ENCODE measurements around the gene SPRED3.

Gene SPRED3

DNA sequence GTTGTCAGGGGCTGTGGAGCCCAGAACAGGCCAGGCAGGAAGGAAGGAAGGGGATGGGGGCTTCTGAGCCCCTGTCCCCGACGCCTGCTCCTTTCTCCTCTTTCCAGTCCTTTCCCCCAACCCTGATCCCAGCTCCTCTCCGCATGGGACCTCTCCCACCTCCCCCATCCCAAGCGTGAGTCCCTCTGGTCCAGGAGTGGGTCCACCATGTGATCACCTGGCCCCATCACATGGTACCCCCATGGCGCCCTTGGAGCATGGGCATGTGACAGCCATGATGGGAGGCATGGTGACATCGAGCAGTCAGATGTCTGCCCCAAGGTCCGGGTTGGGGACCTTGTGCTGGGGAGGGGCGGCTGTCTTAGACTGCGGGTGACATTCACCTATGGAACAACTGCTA lies 54.2 kb downstream of the SPRED3 start:
- H3K4me1 ChIP-seq (ENCODE audit: insufficient read depth, low read length, poor library complexity, severe bottlenecking) = no peaks in the 10 kb centered on the region
- H3K9me2 ChIP-seq (replicated peaks; ENCODE audit: low read depth, low read length) = no peaks in the 10 kb centered on the region
- no peaks in the 10 kb centered on the region for H3K36me3 ChIP-seq (ENCODE audit: insufficient read depth, low read length)
- no peaks in the 10 kb centered on the region for H4K20me1 ChIP-seq (ENCODE audit: insufficient read depth, low read length, poor library complexity, severe bottlenecking)
- no peak overlapping the region for H3K4me2 ChIP-seq (ENCODE audit: low read depth, low read length, poor library complexity, severe bottlenecking)
- H3K4me3 ChIP-seq (ENCODE audit: low read length, poor library complexity, severe bottlenecking) = no peak overlapping the region
- no peaks in the 10 kb centered on the region for H3K9me3 ChIP-seq (ENCODE audit: insufficient read depth, low read depth, low read length)
- H2AFZ ChIP-seq (ENCODE audit: low read length) = no peak overlapping the region
- no peaks in the 10 kb centered on the region for H3F3A ChIP-seq (ENCODE audit: low read depth)
- no peak overlapping the region for H3K9ac ChIP-seq (ENCODE audit: low read depth, low read length, poor library complexity, severe bottlenecking)
- H3K27me3 ChIP-seq (ENCODE audit: insufficient read depth, low read length, poor library complexity, severe bottlenecking) = no peaks in the 10 kb centered on the region
- no peaks in the 10 kb centered on the region for H3K79me2 ChIP-seq (ENCODE audit: insufficient read depth, low read length)
- TF ChIP-seq, protein P1, sequence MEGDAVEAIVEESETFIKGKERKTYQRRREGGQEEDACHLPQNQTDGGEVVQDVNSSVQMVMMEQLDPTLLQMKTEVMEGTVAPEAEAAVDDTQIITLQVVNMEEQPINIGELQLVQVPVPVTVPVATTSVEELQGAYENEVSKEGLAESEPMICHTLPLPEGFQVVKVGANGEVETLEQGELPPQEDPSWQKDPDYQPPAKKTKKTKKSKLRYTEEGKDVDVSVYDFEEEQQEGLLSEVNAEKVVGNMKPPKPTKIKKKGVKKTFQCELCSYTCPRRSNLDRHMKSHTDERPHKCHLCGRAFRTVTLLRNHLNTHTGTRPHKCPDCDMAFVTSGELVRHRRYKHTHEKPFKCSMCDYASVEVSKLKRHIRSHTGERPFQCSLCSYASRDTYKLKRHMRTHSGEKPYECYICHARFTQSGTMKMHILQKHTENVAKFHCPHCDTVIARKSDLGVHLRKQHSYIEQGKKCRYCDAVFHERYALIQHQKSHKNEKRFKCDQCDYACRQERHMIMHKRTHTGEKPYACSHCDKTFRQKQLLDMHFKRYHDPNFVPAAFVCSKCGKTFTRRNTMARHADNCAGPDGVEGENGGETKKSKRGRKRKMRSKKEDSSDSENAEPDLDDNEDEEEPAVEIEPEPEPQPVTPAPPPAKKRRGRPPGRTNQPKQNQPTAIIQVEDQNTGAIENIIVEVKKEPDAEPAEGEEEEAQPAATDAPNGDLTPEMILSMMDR (conservative IDR thresholded peaks at IDR 0.05; ENCODE audit: low read length) = no peak
- no peak for TF ChIP-seq EZH2phosphoT487 (IDR thresholded peaks at IDR 0.05; ENCODE audit: borderline replicate concordance)

DNA sequence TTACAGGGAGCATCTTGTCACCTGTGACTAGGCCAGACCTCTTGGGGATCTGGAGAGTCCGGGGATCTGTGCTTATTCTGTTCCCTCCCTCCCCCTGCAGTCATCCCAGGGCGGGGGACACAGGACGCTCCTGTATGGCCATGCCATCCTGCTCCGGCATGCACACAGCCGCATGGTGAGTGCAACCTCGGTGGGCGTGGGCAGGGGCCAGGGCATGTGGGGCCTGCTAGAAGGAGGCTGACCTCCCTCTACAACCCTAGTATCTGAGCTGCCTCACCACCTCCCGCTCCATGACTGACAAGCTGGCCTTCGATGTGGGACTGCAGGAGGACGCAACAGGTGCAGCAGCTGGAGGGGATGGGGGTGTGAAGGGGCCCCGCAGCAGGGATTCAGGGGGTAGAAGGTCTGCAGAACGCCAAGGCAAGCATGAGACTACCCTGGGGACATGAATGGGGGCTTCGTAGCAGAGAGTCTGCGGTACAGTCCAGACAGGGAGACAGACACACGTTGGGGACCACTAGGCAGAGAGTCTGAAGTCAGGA lies 55.0 kb downstream of the SPRED3 start:
- TF ChIP-seq EZH2phosphoT487 (IDR thresholded peaks at IDR 0.05; ENCODE audit: borderline replicate concordance) = no peak

DNA sequence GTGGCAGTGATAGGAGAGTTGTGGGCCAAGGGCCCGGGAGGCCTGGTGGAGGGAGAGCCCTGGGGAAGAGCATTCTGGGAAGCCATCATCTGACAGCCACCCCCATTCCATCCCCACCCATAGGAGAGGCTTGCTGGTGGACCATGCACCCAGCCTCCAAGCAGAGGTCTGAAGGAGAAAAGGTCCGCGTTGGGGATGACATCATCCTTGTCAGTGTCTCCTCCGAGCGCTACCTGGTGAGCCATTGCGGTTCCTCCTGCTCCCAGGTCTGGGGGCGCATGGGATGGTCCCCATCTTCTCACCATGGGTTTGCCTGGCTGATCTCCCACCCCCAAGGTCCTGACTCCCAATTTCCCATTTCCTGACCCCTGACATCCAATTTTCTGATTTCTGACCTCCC lies 55.5 kb downstream of the SPRED3 start:
- TF ChIP-seq EZH2phosphoT487 (IDR thresholded peaks at IDR 0.05; ENCODE audit: borderline replicate concordance) = no peak
- TF ChIP-seq, protein P1 (conservative IDR thresholded peaks at IDR 0.05; ENCODE audit: low read length) = no peak
- Histone ChIP-seq H3K4me3 (ENCODE audit: low read length, poor library complexity, severe bottlenecking) (no peak overlapping the region), H3F3A (ENCODE audit: low read depth) (no peaks in the 10 kb centered on the region), H3K9me2 (replicated peaks; ENCODE audit: low read depth, low read length) (no peaks in the 10 kb centered on the region), H3K79me2 (ENCODE audit: insufficient read depth, low read length) (no peaks in the 10 kb centered on the region), H3K4me2 (ENCODE audit: low read depth, low read length, poor library complexity, severe bottlenecking) (no peak overlapping the region), H3K9ac (ENCODE audit: low read depth, low read length, poor library complexity, severe bottlenecking) (no peak overlapping the region), H3K27me3 (ENCODE audit: insufficient read depth, low read length, poor library complexity, severe bottlenecking) (no peaks in the 10 kb centered on the region), H3K36me3 (ENCODE audit: insufficient read depth, low read length) (no peaks in the 10 kb centered on the region), H3K9me3 (ENCODE audit: insufficient read depth, low read depth, low read length) (no peaks in the 10 kb centered on the region), H4K20me1 (ENCODE audit: insufficient read depth, low read length, poor library complexity, severe bottlenecking) (no peaks in the 10 kb centered on the region), H2AFZ (ENCODE audit: low read length) (no peak overlapping the region), H3K4me1 (ENCODE audit: insufficient read depth, low read length, poor library complexity, severe bottlenecking) (no peaks in the 10 kb centered on the region)

More for the DNA sequence above, 55.0 kb downstream of the SPRED3 start:
- Histone ChIP-seq H3K79me2 (ENCODE audit: insufficient read depth, low read length) (no peaks in the 10 kb centered on the region), H3K9me3 (ENCODE audit: insufficient read depth, low read depth, low read length) (no peaks in the 10 kb centered on the region), H3K9me2 (replicated peaks; ENCODE audit: low read depth, low read length) (no peaks in the 10 kb centered on the region), H3K36me3 (ENCODE audit: insufficient read depth, low read length) (no peaks in the 10 kb centered on the region), H3K4me2 (ENCODE audit: low read depth, low read length, poor library complexity, severe bottlenecking) (no peak overlapping the region), H3K4me1 (ENCODE audit: insufficient read depth, low read length, poor library complexity, severe bottlenecking) (no peaks in the 10 kb centered on the region), H3K27me3 (ENCODE audit: insufficient read depth, low read length, poor library complexity, severe bottlenecking) (no peaks in the 10 kb centered on the region), H3K9ac (ENCODE audit: low read depth, low read length, poor library complexity, severe bottlenecking) (no peak overlapping the region), H3F3A (ENCODE audit: low read depth) (no peaks in the 10 kb centered on the region), H3K4me3 (ENCODE audit: low read length, poor library complexity, severe bottlenecking) (no peak overlapping the region), H4K20me1 (ENCODE audit: insufficient read depth, low read length, poor library complexity, severe bottlenecking) (no peaks in the 10 kb centered on the region), H2AFZ (ENCODE audit: low read length) (no peak overlapping the region)

GRCh38 chr19:38445362-38445761 lies 56.9 kb downstream of the SPRED3 start:
- TF ChIP-seq EZH2phosphoT487 (IDR thresholded peaks at IDR 0.05; ENCODE audit: borderline replicate concordance) = no peak
- TF ChIP-seq, protein P1 (conservative IDR thresholded peaks at IDR 0.05; ENCODE audit: low read length) = no peak
- Histone ChIP-seq H3K4me1 (ENCODE audit: insufficient read depth, low read length, poor library complexity, severe bottlenecking) (no peaks in the 10 kb centered on the region), H2AFZ (ENCODE audit: low read length) (no peak overlapping the region), H4K20me1 (ENCODE audit: insufficient read depth, low read length, poor library complexity, severe bottlenecking) (no peaks in the 10 kb centered on the region), H3K4me2 (ENCODE audit: low read depth, low read length, poor library complexity, severe bottlenecking) (no peak overlapping the region), H3K9me3 (ENCODE audit: insufficient read depth, low read depth, low read length) (no peaks in the 10 kb centered on the region), H3K27me3 (ENCODE audit: insufficient read depth, low read length, poor library complexity, severe bottlenecking) (no peaks in the 10 kb centered on the region), H3K79me2 (ENCODE audit: insufficient read depth, low read length) (no peaks in the 10 kb centered on the region), H3K9me2 (replicated peaks; ENCODE audit: low read depth, low read length) (no peaks in the 10 kb centered on the region), H3F3A (ENCODE audit: low read depth) (no peaks in the 10 kb centered on the region), H3K36me3 (ENCODE audit: insufficient read depth, low read length) (no peaks in the 10 kb centered on the region), H3K9ac (ENCODE audit: low read depth, low read length, poor library complexity, severe bottlenecking) (no peak overlapping the region), H3K4me3 (ENCODE audit: low read length, poor library complexity, severe bottlenecking) (no peak overlapping the region)
